Activated naive CD8-positive, alpha-beta T cell (primary cell): ENCODE results near the gene PCDH15.

Experiments used
- H3K27ac Mint-ChIP-seq: one replicate; pipeline ENCODE4 v1.8.0; 2021; ENCODE audit warnings: mixed read lengths
- H3K27me3 Mint-ChIP-seq: one replicate; pipeline ENCODE4 v1.8.0; 2021; ENCODE audit warnings: mixed read lengths
- H3K36me3 Mint-ChIP-seq: one replicate; pipeline ENCODE4 v1.8.0; 2021; ENCODE audit warnings: mixed read lengths
- H3K4me1 Mint-ChIP-seq: one replicate; pipeline ENCODE4 v1.8.0; 2021; ENCODE audit warnings: low read depth, mixed read lengths
- H3K4me3 Mint-ChIP-seq: one replicate; pipeline ENCODE4 v1.8.0; 2021; ENCODE audit warnings: mild to moderate bottlenecking, mixed read lengths
- H3K9me3 Mint-ChIP-seq: one replicate; pipeline ENCODE4 v1.8.0; 2021; ENCODE audit warnings: low read depth, mixed read lengths

The PCDH15 gene

GRCh38 chr10:54284526-54285193, 516.4 kb downstream of the PCDH15 start:
- no peaks in the 10 kb centered on the region for H3K36me3 Mint-ChIP-seq
- no peaks in the 10 kb centered on the region for H3K27me3 Mint-ChIP-seq
- H3K4me3 Mint-ChIP-seq, result no peak overlapping the region
- H3K9me3 Mint-ChIP-seq, result peaks cover 14% of the 10 kb centered on the region
- no peaks in the 10 kb centered on the region for H3K4me1 Mint-ChIP-seq
- H3K27ac Mint-ChIP-seq, result no peak overlapping the region

GRCh38 chr10:54282012-54282411, 519.0 kb downstream of the PCDH15 start:
- Mint-ChIP-seq H3K4me3 (no peak overlapping the region), H3K36me3 (no peaks in the 10 kb centered on the region), H3K9me3 (peaks cover 13% of the 10 kb centered on the region), H3K27me3 (no peaks in the 10 kb centered on the region), H3K27ac (no peak overlapping the region), H3K4me1 (no peaks in the 10 kb centered on the region)

GRCh38 chr10:54266395-54266794, 534.6 kb downstream of the PCDH15 start:
- Mint-ChIP-seq H3K36me3 (no peaks in the 10 kb centered on the region), H3K27me3 (no peaks in the 10 kb centered on the region), H3K9me3 (peaks cover 11% of the 10 kb centered on the region), H3K4me1 (no peaks in the 10 kb centered on the region), H3K4me3 (no peak overlapping the region), H3K27ac (no peak overlapping the region)

DNA sequence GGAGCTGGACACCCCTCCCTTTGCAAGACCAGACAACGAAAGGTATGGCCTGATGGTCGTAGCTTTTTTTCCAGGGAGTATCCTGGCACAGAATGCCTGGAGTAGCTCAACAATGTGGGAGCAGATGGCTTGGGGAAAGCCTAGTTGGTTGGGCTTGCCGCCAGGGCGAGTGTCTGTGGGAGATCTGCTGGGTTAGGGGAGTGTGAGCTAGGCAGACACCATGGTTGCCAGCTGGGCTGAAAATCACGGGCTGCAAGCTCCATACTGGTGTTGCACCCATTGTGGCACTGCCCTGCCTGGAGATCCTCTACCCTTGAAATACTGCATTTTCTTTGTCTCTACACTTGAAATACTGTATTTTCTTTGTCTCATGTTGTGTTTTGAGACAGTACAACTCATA, 538.3 kb downstream of the PCDH15 start:
- Mint-ChIP-seq H3K27ac (no peak overlapping the region), H3K36me3 (no peaks in the 10 kb centered on the region), H3K4me3 (no peak overlapping the region), H3K27me3 (no peaks in the 10 kb centered on the region), H3K9me3 (peaks cover 7% of the 10 kb centered on the region), H3K4me1 (no peaks in the 10 kb centered on the region)

DNA sequence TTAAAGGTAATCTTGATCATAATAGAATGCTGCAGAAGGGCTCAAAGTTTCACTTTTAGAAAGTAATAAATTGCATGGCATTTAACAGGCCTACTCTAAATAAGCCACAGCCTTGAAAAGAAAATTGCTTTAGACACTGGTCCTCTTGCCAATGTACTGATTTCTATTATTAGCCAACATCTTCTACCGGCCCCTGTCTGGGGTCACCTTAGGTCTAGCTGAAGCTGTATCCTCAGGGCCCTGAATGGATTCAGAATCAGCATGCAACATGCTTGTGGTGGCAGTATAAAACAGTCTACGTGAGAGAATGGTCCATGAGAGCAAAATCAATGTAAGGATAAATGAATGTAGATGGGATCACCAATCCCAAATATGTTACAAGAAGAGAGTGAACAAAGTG, 541.9 kb downstream of the PCDH15 start:
- Mint-ChIP-seq H3K9me3 (peaks cover 14% of the 10 kb centered on the region), H3K4me3 (no peak overlapping the region), H3K27ac (no peak overlapping the region), H3K27me3 (no peaks in the 10 kb centered on the region), H3K4me1 (no peaks in the 10 kb centered on the region), H3K36me3 (no peaks in the 10 kb centered on the region)

GRCh38 chr10:54234832-54235231, 566.2 kb downstream of the PCDH15 start:
- H3K9me3 Mint-ChIP-seq, result peaks cover 8% of the 10 kb centered on the region
- no peaks in the 10 kb centered on the region for H3K4me1 Mint-ChIP-seq
- H3K27ac Mint-ChIP-seq, result no peak overlapping the region
- no peaks in the 10 kb centered on the region for H3K27me3 Mint-ChIP-seq
- H3K4me3 Mint-ChIP-seq, result no peak overlapping the region
- H3K36me3 Mint-ChIP-seq, result no peaks in the 10 kb centered on the region

DNA sequence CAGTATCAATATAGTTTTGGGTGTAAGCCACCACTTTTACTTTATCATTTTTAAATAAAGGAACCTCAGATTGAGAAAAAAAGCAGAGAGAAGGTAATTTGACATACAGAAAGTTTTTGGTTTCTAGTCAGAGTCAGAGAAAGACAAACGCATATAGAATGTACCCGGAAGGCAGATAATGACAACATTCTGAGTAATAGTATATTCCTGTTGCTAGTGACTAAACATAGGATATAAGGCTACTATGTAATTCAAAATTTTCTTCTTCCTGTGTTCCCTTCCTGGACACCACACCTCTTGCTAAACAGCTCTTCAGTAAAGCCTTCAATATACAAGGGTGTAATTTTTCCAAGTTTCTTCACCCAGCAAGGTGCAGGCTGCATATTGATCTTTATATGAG, 597.6 kb downstream of the PCDH15 start:
- Mint-ChIP-seq H3K4me3 (no peak overlapping the region), H3K4me1 (no peaks in the 10 kb centered on the region), H3K36me3 (no peaks in the 10 kb centered on the region), H3K27ac (no peak overlapping the region), H3K27me3 (no peaks in the 10 kb centered on the region), H3K9me3 (peaks cover 9% of the 10 kb centered on the region)

- Mint-ChIP-seq H3K4me3 (no peak overlapping the region), H3K27ac (no peak overlapping the region), H3K4me1 (no peaks in the 10 kb centered on the region), H3K27me3 (no peaks in the 10 kb centered on the region), H3K9me3 (peaks cover 6% of the 10 kb centered on the region), H3K36me3 (no peaks in the 10 kb centered on the region)
Observed at GRCh38 chr10:54198051-54198450, 603.0 kb downstream of the PCDH15 start.

DNA sequence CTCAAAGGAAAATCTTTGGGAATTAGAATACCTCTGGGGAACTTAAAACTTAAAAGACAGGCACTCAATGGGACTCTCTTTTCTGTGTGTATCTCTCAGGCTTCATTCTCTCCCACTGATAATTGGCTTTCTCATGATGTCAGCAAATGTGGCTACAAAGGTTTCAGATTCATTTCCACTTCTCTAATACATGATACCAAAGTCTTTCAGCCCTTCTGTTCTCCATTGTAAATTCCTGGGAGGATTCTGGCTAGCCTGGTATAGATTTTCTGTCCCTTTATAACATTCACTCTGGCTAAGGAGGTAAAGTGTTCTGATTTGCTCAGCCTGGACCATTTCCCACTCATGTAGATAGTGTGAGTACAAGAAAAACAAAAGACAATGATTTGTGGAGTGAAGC, 606.2 kb downstream of the PCDH15 start:
- Mint-ChIP-seq H3K4me1 (no peaks in the 10 kb centered on the region), H3K27me3 (no peaks in the 10 kb centered on the region), H3K27ac (no peak overlapping the region), H3K36me3 (no peaks in the 10 kb centered on the region), H3K4me3 (no peak overlapping the region), H3K9me3 (peaks cover 14% of the 10 kb centered on the region)

DNA sequence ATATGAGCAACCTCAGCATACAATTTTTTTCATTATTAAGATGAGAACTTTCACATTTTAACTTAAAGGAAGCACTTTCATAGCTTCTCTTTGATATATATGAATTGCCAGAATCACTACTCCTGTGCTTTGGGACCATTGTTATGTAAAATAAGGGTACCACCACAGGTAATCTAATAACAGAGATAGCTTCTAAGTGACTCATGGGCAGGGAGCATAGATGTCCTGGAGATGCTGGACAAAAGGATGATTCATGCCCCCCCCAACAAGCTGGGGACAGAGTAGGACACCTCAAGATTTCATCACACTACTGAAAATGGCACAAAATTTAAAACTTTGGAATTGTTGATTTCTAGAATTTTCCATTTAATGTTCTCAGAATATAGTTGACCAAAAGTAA, 641.1 kb downstream of the PCDH15 start:
- Mint-ChIP-seq H3K4me3 (no peak overlapping the region), H3K9me3 (peaks cover 4% of the 10 kb centered on the region), H3K27me3 (no peaks in the 10 kb centered on the region), H3K36me3 (no peaks in the 10 kb centered on the region), H3K4me1 (no peaks in the 10 kb centered on the region), H3K27ac (no peak overlapping the region)

DNA sequence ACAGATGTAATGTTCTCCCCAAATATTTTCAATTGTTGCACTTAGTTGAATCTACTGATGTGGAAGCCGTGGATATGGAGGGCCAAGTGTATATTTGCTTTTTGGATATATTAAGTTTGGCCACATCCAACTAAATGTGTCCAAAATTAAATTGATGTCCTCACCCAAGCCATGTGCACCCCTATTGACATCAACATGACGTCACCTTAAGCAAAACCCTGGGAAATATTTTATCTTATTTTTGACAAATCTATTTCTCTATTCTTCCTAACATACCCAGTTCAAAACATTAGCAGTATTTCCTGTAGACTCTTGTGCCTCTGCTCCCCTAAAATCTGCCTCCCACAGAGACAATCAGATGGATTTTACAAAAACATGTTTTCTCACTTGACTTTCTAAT, 652.5 kb downstream of the PCDH15 start:
- Mint-ChIP-seq H3K27ac (no peak overlapping the region), H3K4me3 (no peak overlapping the region), H3K27me3 (no peaks in the 10 kb centered on the region), H3K4me1 (no peaks in the 10 kb centered on the region), H3K36me3 (no peaks in the 10 kb centered on the region), H3K9me3 (peaks cover 20% of the 10 kb centered on the region)

- no peak overlapping the region for H3K27ac Mint-ChIP-seq
- H3K9me3 Mint-ChIP-seq, result peaks cover 22% of the 10 kb centered on the region
- H3K4me3 Mint-ChIP-seq, result no peak overlapping the region
- no peaks in the 10 kb centered on the region for H3K36me3 Mint-ChIP-seq
- H3K4me1 Mint-ChIP-seq, result no peaks in the 10 kb centered on the region
- H3K27me3 Mint-ChIP-seq, result no peaks in the 10 kb centered on the region
Observed at GRCh38 chr10:54139819-54140428, 661.1 kb downstream of the PCDH15 start.

- Mint-ChIP-seq H3K4me1 (no peaks in the 10 kb centered on the region), H3K27ac (no peak overlapping the region), H3K27me3 (no peaks in the 10 kb centered on the region), H3K36me3 (no peaks in the 10 kb centered on the region), H3K9me3 (peaks cover 17% of the 10 kb centered on the region), H3K4me3 (no peak overlapping the region)
Observed at GRCh38 chr10:54137396-54137795, 663.6 kb downstream of the PCDH15 start.

GRCh38 chr10:54133203-54133602, 667.8 kb downstream of the PCDH15 start:
- no peaks in the 10 kb centered on the region for H3K36me3 Mint-ChIP-seq
- H3K9me3 Mint-ChIP-seq, result peaks cover 20% of the 10 kb centered on the region
- H3K27ac Mint-ChIP-seq, result no peak overlapping the region
- no peaks in the 10 kb centered on the region for H3K27me3 Mint-ChIP-seq
- no peaks in the 10 kb centered on the region for H3K4me1 Mint-ChIP-seq
- no peak overlapping the region for H3K4me3 Mint-ChIP-seq

DNA sequence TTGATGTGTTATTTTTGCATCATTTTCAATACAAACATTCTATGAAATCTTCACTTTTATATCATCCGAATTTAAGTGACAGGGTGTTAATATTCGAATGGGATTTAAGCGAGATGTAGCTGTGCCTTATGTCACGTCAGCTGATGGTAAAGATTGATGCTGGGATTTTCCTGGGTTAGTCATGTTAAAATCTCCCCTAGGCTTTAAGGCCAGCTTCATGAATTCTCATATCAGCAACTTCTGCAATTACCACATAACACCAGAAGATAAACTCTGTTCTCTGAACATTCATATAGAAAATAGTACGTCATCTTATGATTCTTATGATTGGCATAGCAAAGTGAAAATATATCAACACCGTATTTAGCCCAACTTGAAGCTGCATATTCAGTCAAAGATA, 669.2 kb downstream of the PCDH15 start:
- Mint-ChIP-seq H3K36me3 (no peaks in the 10 kb centered on the region), H3K4me3 (no peak overlapping the region), H3K27me3 (no peaks in the 10 kb centered on the region), H3K9me3 (peaks cover 14% of the 10 kb centered on the region), H3K4me1 (no peaks in the 10 kb centered on the region), H3K27ac (no peak overlapping the region)

DNA sequence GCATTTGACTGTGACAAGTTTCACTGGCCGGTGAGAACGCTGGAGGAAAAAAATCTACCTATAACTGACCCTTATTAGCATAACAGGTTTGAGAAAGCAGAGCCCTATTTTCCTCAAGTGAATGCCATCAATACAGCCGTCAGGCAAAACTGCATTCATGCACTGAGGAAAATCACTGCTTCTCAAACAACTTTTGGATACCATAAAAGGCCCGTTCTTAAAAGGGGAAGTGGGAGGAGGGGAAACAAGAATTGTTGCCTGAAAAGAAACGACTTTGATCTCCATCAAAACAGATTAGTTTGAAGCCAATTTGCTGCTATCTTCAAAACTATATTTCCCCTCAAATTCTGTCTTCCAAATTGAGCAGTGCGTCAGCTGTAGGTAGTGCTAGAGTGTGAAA, 670.6 kb downstream of the PCDH15 start:
- Mint-ChIP-seq H3K4me1 (no peaks in the 10 kb centered on the region), H3K27ac (no peak overlapping the region), H3K4me3 (no peak overlapping the region), H3K36me3 (no peaks in the 10 kb centered on the region), H3K9me3 (peaks cover 8% of the 10 kb centered on the region), H3K27me3 (no peaks in the 10 kb centered on the region)
